Liver (tissue), 9 donors: Measurements from ENCODE around the gene CCNE1. TPM values are rescaled to one million over a fixed set of nuclear protein-coding genes. Genes with fewer than 3 reads are reported as not detected.

Experiments used
- DNase-seq: peaks from one replicate; pipeline ENCODE4 v3.0.0-alpha.2; 2017; ENCODE audit warnings: low spot score
- H3K27ac ChIP-seq, 2 donors: one replicate each; pipeline ENCODE4 v1.7.0; 2013; ENCODE audit warnings: inconsistent platforms in 2 of 2, low read length in 2 of 2, control low read depth in 1 of 2, low read depth in 1 of 2, mild to moderate bottlenecking in 1 of 2
- H3K27me3 ChIP-seq, 4 donors: one replicate each; pipeline versions ENCODE4 v1.6.1 to v1.7.0; 2013; ENCODE audit warnings: low read length in 3 of 4, inconsistent platforms in 1 of 4, mild to moderate bottlenecking in 1 of 4, moderate library complexity in 1 of 4; ENCODE audit not compliant: control insufficient read depth in 4 of 4, insufficient read depth in 4 of 4
- H3K36me3 ChIP-seq, 4 donors: one replicate each; pipeline versions ENCODE4 v1.6.1 to v1.7.0; 2013; ENCODE audit warnings: low read length in 3 of 4, mild to moderate bottlenecking in 3 of 4, low read depth in 1 of 4, moderate library complexity in 1 of 4; ENCODE audit not compliant: control insufficient read depth in 4 of 4, insufficient read depth in 3 of 4
- H3K4me1 ChIP-seq, 4 donors: one replicate each; pipeline versions ENCODE4 v1.6.1 to v1.7.0; 2013; ENCODE audit warnings: low read length in 3 of 4, mild to moderate bottlenecking in 3 of 4, moderate library complexity in 1 of 4; ENCODE audit not compliant: control insufficient read depth in 4 of 4, insufficient read depth in 4 of 4
- H3K4me3 ChIP-seq, 3 donors: one replicate each; pipeline versions ENCODE4 v1.6.1 to v1.7.0; 2013; ENCODE audit warnings: low read length in 3 of 3, control low read depth in 1 of 3, low read depth in 1 of 3, mild to moderate bottlenecking in 1 of 3
- H3K9ac ChIP-seq, 2 donors: one replicate each; pipeline ENCODE4 v1.7.0; 2013; ENCODE audit warnings: low read length in 2 of 2, mild to moderate bottlenecking in 2 of 2, moderate library complexity in 2 of 2, control low read depth in 1 of 2, low read depth in 1 of 2
- H3K9me3 ChIP-seq, 4 donors: one replicate each; pipeline versions ENCODE4 v1.6.1 to v1.7.0; 2013; ENCODE audit warnings: low read length in 3 of 4; ENCODE audit not compliant: control insufficient read depth in 4 of 4
- ATF3 ChIP-seq: IDR thresholded peaks from 2 replicates; pipeline ENCODE4 v1.6.1; 2016; ENCODE audit warnings: antibody characterized with exemption
- CTCF ChIP-seq: fragments of 150-350 bp; IDR thresholded peaks from 2 replicates; pipeline ENCODE4 v1.5.1; 2017; ENCODE audit warnings: improper control_type of control experiment, low read depth, low read length; ENCODE audit not compliant: missing input control
- EGR1 ChIP-seq, 2 donors: IDR thresholded peaks; 2 replicates each; pipeline ENCODE4 v1.6.1; 2016 to 2018; ENCODE audit warnings: antibody characterized with exemption in 2 of 2, low read depth in 2 of 2
- FOXA1 ChIP-seq: IDR thresholded peaks from 2 replicates; pipeline ENCODE4 v1.6.1; 2016; ENCODE audit warnings: antibody characterized with exemption
- FOXA2 ChIP-seq: IDR thresholded peaks from 2 replicates; pipeline ENCODE4 v1.6.1; 2016; ENCODE audit warnings: antibody characterized with exemption
- GABPA ChIP-seq, 2 donors: IDR thresholded peaks in 1 of 2; conservative IDR thresholded peaks in 1 of 2; 2 replicates each; pipeline ENCODE4 v1.6.1; 2016; ENCODE audit warnings: antibody characterized with exemption in 2 of 2, mild to moderate bottlenecking in 1 of 2, moderate library complexity in 1 of 2
- HNF4G ChIP-seq: IDR thresholded peaks from 2 replicates; pipeline ENCODE4 v1.6.1; 2016; ENCODE audit warnings: antibody characterized with exemption
- JUND ChIP-seq, 2 donors: IDR thresholded peaks; 2 replicates each; pipeline ENCODE4 v1.6.1; 2016; ENCODE audit warnings: antibody characterized with exemption in 2 of 2
- MAX ChIP-seq: IDR thresholded peaks from 2 replicates; pipeline ENCODE4 v1.6.1; 2016; ENCODE audit warnings: antibody characterized with exemption
- NR2F2 ChIP-seq: IDR thresholded peaks from 2 replicates; pipeline ENCODE4 v1.6.1; 2016; ENCODE audit warnings: antibody characterized with exemption
- RAD21 ChIP-seq, 2 donors: IDR thresholded peaks; 2 replicates each; pipeline ENCODE4 v1.6.1; 2016; ENCODE audit warnings: antibody characterized with exemption in 2 of 2, mild to moderate bottlenecking in 2 of 2
- REST ChIP-seq: IDR thresholded peaks from 2 replicates; pipeline ENCODE4 v1.6.1; 2016; ENCODE audit warnings: antibody characterized with exemption, mild to moderate bottlenecking
- TAF1 ChIP-seq: conservative IDR thresholded peaks from 2 replicates; pipeline ENCODE4 v1.6.1; 2016; ENCODE audit warnings: antibody characterized with exemption, mild to moderate bottlenecking
- YY1 ChIP-seq: IDR thresholded peaks from 2 replicates; pipeline ENCODE4 v1.6.1; 2016; ENCODE audit warnings: antibody characterized with exemption, mild to moderate bottlenecking
- ZBTB33 ChIP-seq: IDR thresholded peaks from 2 replicates; pipeline ENCODE4 v1.6.1; 2016; ENCODE audit warnings: antibody characterized with exemption
- WGBS: extraction: QIAGEN DNeasy Blood & Tissue Kit; methylation state at CpG from one replicate; pipeline ENCODE4 v1.1.7; 2013; 5-methylcytosine and 5-hydroxymethylcytosine counted together
- polyA plus RNA-seq, 2 donors: library from polyadenylated mRNA; stranded (reverse) in 1 of 2; unstranded in 1 of 2; fragments of 200-250 nt in 1 of 2; fragments of >200 nt in 1 of 2; fragmentation: Nextera tagmentation in 1 of 2; extraction: Ambion mirVana in 1 of 2; gene quantifications; one replicate each; pipeline versions ENCODE4 v1.2.1 to v1.2.3, GENCODE V29; 2013 to 2015
- total RNA-seq, 2 donors: library from RNA; depleted of rRNA; stranded (reverse); fragments of >200 nt; gene quantifications; one replicate each; pipeline ENCODE4 v1.2.3, GENCODE V29; 2014
- donor health status: healthy.
- donor health status: healthy.
- donor health status: healthy.
- donor health status: healthy.
- donor health status: healthy.

Gene CCNE1
- total and polyA plus RNA-seq, 4 donors, result 0.32 to 19.5 (median 0.79) TPM

GRCh38 chr19:29819300-29819699 lies 7.5 kb downstream of the CCNE1 start:
- no peak overlapping the region for H3K27ac ChIP-seq
- H3K36me3 ChIP-seq, result no peaks in the 10 kb centered on the region
- no peaks in the 10 kb centered on the region for H3K4me1 ChIP-seq
- no peaks in the 10 kb centered on the region for H3K9me3 ChIP-seq
- no peak for DNase-seq
- H3K27me3 ChIP-seq, result no peaks in the 10 kb centered on the region
- H3K9ac ChIP-seq, result no peak overlapping the region
- TF ChIP-seq HNF4G (no peak), CTCF (no peak), NR2F2 (no peak), FOXA1 (no peak), EGR1 (IDR thresholded peaks at IDR 0.05; ENCODE audit: low read depth in 2 of 2) (no peak), MAX (no peak), REST (no peak), ATF3 (no peak), ZBTB33 (no peak), JUND (IDR thresholded peaks at IDR 0.05) (no peak), FOXA2 (no peak), GABPA (IDR thresholded peaks at IDR 0.05 in 1 of 2, conservative IDR thresholded peaks at IDR 0.05 in 1 of 2) (no peak), YY1 (no peak), RAD21 (IDR thresholded peaks at IDR 0.05) (no peak), TAF1 (no peak)
- 95% methylated on average over 4 of the region's 4 CpGs for WGBS
- no peak overlapping the region for H3K4me3 ChIP-seq

- H3K4me3 ChIP-seq, result no peak overlapping the region
- H3K4me1 ChIP-seq, result no peaks in the 10 kb centered on the region
- no peaks in the 10 kb centered on the region for H3K36me3 ChIP-seq
- H3K27ac ChIP-seq, result no peak overlapping the region
- H3K9me3 ChIP-seq, result no peaks in the 10 kb centered on the region
- DNase-seq, result no peak
- no peak for TF ChIP-seq FOXA2
- no peak for TF ChIP-seq REST
- no peak overlapping the region for H3K9ac ChIP-seq
- no peaks in the 10 kb centered on the region for H3K27me3 ChIP-seq
- 97% methylated on average over 6 of the region's 6 CpGs for WGBS
These were observed 8.2 kb downstream of the CCNE1 start for GRCh38 chr19:29819986-29820385.
